ENCODE results near the gene POU3F1.
"Not testable (repeated sequence)": the region's sequence is repeated elsewhere in the genome, so short reads cannot be mapped to it uniquely, and the experiment has no call there.

POU3F1 gene

DNA sequence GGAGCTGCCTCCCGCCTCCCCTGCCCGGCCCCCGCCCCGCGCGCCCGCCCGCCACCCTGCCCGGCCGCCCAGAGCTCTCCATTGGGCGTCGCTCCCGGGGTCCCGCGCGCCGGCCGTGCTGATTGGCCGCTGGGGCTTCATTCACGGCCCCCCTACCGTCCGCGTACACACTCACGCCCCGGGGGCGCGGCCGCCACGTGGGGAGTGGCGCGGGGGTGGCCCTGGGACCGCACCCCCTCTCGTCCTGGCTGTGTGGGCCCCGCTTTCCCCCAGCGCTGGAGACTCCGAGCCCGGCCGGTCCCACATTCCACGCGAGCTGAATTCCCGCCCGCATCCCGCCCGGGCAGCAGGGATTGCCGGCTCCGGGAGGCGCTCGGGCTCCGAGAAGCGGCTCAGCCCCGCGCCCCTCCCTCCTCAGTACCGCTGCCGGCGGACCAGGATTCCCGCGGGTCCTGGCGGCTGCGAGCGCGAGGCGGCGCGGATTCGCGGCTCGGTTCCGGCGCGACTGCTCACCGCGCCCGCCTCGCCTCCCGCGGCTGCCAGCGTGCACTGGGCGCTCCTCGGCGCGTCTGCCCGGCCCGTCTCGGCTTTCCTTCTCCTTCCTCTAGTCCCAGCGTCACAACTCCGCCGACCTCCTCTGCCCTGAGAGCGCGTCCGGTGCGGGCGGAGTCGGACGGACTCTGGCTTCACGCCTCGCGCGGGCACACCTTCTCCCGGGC, 450 bp upstream of the POU3F1 start:
- DNase-seq = peak; percentile 76

DNA sequence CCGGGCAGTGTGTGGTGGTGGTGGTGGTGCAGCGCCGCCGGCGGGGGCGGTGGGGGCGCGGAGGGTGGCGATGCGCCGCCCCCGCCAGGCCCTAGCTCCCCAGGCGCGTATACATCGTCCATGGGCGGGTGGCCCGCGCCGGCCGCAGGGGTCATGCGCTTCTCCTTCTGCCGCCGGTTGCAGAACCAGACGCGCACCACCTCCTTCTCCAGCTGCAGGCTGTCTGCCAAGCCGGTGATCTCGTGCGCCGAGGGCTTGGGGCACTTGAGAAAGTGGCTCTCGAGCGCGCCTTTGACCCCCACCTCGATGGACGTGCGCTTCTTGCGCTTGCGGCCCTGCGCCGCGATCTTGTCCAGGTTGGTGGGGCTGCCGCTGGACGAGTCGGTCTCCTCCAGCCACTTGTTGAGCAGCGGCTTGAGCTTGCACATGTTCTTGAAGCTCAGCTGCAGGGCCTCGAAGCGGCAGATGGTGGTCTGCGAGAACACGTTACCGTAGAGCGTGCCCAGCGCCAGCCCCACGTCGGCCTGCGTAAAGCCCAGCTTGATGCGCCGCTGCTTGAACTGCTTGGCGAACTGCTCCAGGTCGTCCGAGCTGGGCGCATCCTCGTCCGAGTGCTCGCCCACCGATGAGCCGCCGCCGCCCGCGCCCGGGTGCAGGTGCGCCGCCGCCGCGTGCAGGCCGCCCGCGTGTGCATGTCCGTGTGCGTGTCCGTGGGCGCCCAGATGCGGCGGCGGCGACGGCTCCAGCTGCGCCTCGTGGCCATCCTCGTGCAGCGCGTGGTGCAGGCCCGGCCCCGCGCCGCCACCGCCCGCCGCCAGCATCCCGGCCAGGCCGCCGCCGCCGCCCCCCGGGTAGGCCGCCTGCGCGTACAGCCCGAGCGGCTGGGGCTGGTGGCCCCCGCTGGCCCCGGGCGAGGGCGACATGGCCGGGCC, 926 bp downstream of the POU3F1 start:
- no peak for DNase-seq

DNA sequence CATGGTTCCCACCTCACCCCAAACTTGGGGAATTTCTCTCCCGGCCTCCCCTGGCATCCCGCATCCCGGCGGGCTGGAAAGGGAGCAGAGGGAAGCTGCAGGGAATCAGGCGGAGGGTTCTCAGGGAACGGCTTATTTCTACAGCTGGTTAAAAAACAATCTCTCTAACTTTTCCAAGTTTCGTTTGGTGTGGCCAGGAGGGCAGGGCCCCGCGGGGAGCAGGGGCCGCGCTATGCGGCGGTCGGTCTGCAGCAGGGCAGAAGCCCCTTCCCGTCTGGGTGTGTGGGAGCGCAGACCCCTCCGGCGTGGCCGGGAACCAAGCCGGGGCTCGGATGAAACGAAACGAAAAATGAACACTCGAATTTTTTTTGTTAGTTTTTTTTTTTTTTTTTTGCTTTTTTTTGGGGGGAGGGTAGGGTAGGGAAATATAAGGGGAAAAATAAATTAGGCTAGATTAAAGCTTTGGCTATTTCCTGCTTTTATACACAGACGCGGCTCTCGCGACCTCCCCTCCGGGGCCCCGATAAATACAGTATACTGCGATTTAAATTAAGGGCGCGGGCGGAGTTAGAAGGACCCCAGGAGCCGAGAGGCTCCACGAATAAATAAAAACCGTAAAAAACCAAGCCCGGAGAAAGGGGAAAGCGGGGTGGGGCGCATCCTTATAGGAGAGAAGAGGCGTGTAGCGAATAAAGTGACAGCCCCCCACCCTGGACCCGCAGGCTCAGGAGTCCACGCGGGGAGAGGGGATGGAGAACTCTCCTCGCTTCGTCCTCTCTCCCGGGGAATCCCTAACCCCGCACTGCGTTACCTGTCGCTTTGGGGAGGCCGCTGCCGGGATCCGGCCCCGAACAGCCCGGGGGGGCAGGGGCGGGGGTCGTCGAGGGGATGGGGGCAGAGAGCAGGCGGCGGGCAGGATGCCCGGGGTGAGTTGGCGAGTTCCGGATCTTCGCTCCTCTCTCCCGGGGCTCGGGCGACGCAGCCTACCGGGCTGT, 2.1 kb downstream of the POU3F1 start:
- no peak for DNase-seq

DNA sequence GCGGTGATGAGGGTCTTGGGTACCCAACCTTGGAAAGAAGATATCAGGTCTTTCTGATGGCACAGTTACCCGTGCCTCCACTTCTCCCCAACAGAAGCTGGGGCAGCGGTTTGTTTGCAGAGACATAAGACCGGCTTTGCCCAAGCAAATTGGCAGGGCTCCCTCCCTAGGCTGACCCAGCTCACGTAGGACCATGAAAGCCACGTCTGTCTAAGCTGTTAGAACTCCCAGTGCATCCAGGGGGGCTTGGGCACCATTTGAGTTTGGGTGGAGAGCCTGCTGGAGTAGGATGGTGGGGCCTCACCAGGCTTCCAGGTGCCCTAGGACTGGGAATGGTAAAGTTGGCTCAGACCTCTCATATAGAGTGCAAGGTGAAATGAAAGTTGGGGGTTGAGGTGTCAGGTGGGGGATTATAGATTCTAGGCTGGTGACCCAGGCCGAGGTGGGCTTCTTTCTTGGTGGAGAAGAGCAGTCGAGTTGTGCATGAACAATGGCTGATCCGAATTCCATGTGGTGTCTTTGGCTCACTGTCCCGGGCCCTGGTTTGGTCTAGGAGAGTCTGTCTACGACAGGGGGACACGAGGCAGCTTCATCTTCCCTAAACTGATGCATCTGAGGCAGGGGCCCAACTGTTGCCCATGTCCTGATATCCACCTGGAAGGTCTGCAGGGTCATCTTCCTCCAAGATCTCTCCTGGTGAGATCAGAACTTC, 3.4 kb downstream of the POU3F1 start:
- no peak for DNase-seq

DNA sequence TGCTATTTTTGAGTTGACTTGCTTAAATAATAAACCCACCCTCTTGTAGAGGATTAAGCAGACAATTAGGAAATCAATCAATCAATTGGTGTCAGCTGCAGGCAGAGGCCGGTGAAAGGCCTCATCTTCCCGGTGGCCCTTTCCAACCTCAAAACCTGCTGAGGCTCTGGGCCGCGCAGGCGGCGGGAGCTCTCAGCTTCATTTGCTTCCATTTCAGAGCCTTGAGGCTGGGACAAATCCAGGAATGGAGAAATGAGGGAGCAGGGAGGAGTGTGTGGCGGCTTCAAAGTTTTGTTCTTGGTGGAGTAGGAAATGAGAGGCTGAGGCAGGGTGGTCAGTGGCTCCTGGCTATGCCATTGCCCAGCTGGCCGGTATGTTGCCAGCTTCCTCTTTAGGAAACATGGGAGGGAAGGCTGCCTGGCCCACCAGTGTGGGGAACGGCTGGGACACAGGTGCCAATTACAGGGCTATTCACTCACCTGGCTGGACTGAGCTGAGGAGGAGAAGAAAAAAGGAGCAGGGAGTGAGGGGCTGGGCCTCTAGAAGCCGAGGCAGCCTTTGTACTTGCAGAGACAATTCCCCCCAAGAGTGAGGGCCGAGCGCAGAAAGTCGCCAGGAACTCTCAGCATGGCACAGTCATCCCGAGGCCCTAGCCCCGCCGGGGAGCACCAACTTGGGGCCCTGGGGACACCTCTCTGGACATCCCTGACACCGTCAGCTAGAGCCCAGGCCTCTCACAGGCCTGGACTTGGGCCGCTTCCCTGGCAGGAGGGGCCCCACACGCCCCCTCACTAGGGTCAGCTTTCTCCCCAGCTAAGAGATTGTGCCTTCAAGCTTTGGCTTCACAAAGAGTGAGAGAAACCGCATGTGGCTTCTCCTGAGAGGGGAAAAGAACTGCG, 4.4 kb downstream of the POU3F1 start:
- no peak for DNase-seq

DNA sequence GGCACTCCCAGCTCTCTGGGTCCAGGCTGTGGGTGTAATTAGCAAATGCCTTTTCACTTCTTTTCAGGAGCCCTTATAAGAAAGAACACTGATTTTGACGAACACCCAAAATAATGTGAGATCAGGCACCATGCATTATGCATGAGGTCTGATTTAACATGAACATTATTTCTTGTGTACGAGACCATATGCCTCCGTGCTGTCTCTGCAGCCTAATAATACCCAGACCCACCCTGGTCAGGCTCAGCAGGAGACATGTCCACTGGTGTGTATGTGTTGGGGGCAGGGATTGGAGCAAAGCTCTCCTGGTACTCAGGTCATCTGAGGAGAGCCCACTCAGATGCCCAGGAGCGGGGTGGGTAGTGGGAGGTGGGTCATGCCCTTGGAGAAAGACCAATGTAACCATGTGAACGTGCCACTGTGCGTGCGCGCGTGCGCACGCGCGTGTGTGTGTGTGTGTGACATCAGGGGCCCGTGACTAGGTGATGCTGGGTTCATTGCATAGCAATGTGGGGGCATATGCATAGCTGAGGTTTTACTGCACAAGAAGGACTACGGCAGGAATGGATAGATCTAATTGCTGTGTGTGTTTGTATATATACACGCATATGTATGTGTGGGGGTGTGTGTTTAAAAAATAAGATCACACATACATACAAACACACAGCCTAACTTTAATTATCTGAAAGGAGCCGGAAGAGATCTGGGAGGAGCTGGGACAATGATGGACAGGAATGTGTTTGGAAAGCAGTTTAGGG, 7.1 kb downstream of the POU3F1 start:
- no peak for DNase-seq

DNA sequence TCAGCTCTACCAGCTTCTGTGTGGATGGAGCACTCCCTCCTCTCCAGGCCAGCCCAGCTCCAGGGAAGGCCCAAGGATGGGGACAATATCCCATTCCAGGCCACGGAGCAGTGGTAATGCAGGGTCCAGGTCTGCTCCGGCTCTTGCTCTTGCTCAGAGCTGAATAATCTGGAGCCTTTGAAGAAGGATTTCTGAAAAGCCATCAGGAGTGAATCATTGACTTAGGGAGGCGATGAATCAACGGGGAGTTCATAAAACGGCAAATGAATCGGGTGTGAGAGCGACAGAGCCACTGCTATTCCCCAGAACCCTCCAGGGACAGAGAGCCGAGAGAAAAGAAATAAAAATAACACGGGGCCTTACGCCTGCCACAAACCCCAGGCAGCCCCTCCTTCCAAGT, 7.7 kb downstream of the POU3F1 start:
- no peak for DNase-seq

DNA sequence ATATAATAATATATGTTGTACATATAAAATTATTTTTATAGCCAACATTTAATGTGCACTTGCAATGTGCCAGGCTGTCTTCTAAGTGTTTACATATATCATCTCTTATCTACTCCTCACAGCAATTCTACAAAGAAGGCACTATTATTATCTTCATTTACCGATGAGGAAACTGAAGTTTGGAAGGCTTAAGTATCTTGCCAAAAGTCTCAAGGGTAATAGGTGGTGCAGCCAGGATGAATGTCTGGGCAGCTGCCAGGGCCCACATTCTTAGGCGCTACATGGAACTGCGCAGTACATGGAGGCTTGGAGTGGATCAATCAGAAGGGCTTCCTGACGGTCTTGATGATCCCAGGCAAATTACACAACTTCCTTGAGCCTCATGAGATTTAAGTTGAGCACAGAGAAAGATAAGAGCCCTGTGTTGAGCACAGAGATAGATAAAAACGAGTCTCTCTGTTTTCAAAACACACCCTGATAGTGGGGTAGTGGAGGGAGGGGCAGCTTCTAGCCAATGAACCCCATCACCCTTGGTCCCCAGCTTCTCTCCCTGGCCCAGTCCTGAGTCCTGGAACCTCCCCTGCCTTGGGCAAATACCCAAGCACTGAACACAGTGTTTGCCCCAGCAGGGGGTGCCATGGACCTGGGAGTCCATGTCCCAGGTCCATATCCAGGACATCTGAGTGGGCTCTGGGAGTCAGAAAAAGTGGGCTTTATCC, 9.2 kb downstream of the POU3F1 start:
- DNase-seq = no peak

DNA sequence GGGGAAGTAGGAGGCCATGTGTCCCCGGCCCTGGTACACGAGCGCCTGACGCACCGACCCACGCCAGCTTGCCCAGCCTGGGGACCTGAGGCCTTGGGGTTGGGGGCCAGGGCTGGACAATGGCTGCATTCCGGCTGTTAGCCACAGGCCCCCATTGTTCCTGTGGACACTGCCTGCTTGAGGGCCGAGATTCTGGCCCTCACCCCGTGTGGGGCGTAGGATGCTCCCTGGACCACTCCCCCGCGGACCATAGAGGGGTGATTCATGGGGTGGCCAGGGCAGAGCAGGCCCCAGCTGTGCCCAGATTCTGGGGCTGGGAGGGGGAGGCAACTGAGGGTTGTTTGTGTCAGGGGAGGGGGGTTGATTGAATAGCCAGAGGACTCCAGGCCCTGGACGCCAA, 11.7 kb downstream of the POU3F1 start:
- no peak for DNase-seq

DNA sequence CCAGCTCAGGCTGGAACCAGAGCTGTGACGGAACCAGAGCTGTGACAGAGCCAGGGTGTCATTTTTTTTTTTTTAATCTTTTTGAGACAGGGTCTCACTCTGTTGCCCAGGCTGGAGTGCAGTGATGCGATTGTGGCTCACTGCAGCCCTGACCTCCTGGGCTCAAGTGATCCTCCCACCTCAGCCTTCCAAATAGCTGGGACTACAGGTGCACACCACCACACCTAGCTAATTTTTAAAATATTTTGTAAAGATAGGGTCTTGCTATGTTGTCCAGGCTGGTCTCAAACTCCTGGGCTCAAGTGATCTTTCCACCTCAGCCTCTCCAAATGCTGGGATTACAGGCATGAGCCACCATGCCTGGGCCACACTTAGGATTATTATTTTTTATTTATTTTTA, 13.6 kb downstream of the POU3F1 start:
- DNase-seq = not testable (repeated sequence)

DNA sequence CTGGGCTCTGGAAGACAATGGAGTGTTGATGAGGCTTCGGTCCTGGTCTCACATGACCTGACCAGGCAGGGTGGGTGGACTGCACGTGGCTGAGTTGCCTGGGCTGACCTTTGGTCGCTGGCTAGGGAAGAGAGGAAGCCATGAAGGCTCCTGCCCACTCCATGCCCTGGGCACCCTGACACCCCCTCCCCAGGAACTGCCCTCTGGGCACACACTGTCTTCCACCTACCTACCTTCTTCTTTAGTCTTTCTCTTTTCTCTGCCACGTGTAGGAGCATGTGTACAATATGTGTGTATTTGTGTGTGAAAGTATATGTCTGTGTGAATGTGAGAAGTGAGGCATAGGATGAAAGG, 15.1 kb downstream of the POU3F1 start:
- no peak for DNase-seq

DNA sequence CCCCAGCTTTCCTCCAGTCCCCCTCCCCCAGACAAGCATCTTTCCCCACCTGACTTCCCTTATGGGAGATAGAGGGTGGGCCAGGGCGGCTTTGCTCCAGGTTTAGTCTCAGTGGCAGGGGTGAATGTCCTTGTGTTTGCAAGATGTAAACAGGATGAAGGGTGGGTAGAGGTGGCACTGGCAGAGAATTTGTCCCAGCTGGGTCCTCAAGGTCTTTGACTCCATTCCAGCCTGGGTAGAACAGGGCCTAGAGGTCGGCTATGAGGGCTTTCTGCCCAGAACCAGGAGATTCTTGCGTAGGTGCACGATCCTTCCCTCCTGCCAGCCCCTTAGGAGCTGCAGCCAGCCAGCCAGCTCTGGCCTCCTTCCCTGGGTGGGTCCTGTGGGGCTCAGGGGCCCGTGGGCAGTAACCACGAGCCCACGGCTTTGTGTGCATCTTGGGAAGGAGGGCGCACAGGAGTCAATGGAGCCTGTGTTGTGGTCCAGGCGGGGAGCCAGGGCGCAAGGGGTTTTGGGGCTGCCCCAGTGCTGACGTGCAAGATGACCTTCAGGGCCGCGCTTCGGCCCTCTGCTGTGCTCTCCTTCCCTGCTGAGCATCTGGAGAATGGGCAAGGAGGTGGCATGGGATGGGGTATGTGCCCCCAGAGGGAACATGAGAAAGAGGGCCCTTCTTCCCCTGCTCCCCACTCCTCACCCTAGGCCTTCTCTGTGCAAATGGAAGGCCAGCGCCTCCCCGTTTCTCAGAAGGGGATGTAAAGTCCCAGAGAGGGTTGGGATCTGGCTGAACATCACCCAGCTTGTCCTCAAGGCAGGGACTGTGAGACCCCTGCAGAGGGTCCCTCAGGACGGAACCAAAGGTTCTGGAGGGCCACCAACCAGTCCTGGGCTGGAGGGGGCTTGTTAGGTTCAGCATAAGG, 15.7 kb downstream of the POU3F1 start:
- no peak for DNase-seq

DNA sequence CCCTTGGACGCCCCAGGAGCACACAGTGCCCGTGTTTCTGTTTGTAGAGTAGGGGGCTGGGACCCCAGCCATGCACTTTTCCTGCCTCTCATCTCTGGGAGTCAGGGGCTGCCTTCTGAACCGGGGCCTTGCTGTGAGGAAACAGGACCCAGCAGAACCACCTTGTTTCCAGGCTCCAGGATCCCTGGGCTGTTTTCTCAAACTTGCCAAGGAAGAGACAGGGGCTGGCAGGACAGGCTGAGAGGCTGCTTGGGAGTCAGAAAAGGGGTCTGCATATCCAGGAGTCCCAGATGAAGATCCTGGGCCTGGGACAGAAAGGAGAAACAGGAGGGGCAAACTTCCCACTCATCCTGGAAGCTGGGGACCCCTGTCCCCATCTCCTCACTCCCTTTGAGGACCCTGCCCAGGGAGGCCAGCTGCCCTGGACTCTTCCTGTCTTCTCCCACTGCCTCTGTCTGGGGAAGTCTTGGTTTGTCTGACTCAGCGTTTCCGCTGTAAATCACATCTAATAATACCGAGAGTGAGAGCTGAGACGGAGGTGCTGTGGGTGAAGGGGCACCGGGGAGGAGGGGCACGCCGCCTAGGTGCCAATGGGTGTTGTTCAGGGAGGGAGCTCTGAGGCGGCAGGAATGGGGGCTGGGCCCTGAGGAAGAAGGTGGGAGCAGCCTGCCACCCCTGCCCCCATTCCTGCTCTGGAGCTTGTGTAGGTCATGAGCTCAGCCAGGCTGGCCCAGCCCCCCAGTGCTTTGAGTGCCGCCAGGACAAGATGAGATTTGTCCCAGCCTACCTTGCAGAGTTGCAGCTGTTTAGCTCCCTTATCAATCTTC, 16.7 kb downstream of the POU3F1 start:
- peak; percentile 26 for DNase-seq

DNA sequence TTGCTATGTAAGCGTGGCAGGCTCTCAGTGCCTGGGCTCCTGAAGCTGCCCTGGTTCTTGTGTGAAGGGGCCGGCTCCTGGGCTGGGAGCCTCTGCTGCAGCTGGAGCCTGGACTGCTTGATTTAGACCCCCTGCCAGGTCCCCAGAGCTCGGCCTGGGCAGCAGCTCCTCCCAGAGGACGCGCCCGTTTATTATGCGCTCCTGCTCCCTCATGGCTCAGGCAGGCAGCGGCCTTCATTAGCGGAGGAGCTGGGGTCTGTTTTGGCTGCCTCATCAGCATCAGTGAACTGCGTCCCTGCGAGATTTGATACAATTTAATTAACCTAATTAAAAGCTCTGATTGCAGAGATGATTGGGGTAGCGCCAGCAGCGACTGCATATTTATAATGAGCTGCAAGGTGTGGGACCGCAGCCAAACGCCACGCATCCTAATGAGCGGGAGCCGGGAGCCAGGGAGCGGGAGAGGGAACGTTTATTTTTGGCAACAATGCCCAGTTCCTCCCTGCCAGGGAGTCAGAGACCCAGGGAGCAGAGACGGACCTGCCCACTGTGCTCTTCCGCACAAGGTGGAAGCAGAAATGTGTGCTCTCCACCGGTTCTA, 17.4 kb downstream of the POU3F1 start:
- no peak for DNase-seq

DNA sequence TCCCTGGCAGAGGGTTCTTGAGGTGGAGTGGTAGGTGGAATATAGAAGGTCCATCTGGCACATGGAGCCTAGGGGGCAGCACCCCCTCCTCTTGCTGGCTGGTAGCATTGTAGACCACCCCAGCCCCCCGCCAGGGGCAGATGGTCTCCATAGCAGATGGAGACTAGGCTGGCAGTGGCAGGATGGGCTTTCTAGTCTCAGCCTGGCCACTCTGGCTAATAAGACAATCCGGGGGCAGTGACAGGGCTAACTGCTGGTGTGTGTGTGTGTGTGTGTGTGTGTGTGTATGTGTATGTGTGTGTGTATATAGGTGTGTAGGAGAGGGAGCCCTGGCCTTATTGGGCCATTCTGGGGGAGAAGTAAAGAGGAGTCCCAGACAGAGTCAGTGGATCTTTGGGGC, 17.9 kb downstream of the POU3F1 start:
- DNase-seq = no peak

DNA sequence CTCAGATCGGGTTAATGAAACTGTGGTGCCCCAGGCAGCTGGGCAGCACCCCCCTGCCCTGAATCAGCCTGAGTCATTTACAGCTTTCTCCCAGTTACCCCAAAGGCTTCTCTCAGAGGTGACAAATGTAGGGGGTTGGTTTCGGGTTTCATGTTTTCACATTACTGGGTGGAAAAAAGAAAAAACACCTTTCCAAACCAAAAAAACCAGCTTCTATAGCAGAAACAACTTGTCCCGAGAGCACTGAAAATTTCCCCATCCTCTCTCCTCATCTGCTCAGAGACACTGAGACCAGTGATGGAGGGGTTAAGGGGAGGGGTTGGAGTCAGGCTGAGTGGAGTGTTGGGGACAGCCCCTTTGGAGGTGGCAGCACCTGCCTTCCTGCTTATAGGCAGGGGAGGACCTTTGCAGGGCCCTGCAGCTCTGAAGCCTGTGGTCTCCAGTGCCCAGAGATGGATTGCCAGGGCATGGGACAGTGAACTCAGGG, 18.4 kb downstream of the POU3F1 start:
- no peak for DNase-seq

All from CD4-positive, alpha-beta T cell treated with Interferon gamma for 1 hour (primary cell).